Thoracic aorta (tissue), 2 donors: Measurements from ENCODE around the gene SPX. TPM values are rescaled to one million over a fixed set of nuclear protein-coding genes. Genes with fewer than 3 reads are reported as not detected.

Source experiments
- ATAC-seq: fragments of 150-250 bp; one replicate; pipeline ENCODE4 v1.8.0; 2017; ENCODE audit warnings: low read depth; ENCODE audit not compliant: insufficient number of reproducible peaks, low FRiP score
- DNase-seq: peaks from one replicate; pipeline ENCODE4 v3.0.0-alpha.2; 2020; ENCODE audit warnings: low spot score
- H3K27ac ChIP-seq, 2 donors: fragments of 200-600 bp; sonication (generic); 1 replicate in 1 of 2; 2 replicates in 1 of 2; pipeline ENCODE4 v1.5.1; 2016; ENCODE audit warnings: mild to moderate bottlenecking in 2 of 2, moderate library complexity in 2 of 2
- H3K27me3 ChIP-seq: fragments of 200-600 bp; sonication (generic); replicated peaks from 2 replicates; pipeline ENCODE4 v1.6.0; 2016; ENCODE audit warnings: mild to moderate bottlenecking; ENCODE audit not compliant: insufficient read depth
- H3K36me3 ChIP-seq: fragments of 200-600 bp; sonication (generic); one replicate; pipeline ENCODE4 v1.5.1; 2016
- H3K4me1 ChIP-seq, 2 donors: fragments of 200-600 bp; sonication (generic); 1 replicate in 1 of 2; 2 replicates in 1 of 2; pipeline versions ENCODE4 v1.5.1 to v1.6.0; 2016; ENCODE audit warnings: low read depth in 2 of 2, mild to moderate bottlenecking in 1 of 2; ENCODE audit not compliant: control insufficient read depth in 1 of 2
- H3K4me3 ChIP-seq: fragments of 200-600 bp; sonication (generic); 2 replicates; pipeline ENCODE4 v1.5.1; 2016; ENCODE audit warnings: mild to moderate bottlenecking
- H3K9me3 ChIP-seq: fragments of 200-600 bp; sonication (generic); 2 replicates; pipeline ENCODE4 v1.5.1; 2016
- CTCF ChIP-seq: fragments of 200-600 bp; sonication (generic); IDR thresholded peaks from one replicate; pipeline ENCODE4 v1.5.1; 2019; ENCODE audit warnings: antibody characterized with exemption
- total RNA-seq, 2 donors: library from RNA; depleted of rRNA; stranded (reverse); fragments of >200 nt; gene quantifications; one replicate each; pipeline versions ENCODE4 v1.1.0 to v1.2.3, GENCODE V29; 2016

The SPX gene
- total RNA-seq, 2 donors from 2014 or later, result 0.81 TPM; not detected in 1

- Histone ChIP-seq H3K27ac (no peak overlapping the region), H3K4me1 (no peaks in the 10 kb centered on the region), H3K4me3 (no peak overlapping the region), H3K9me3 (no peaks in the 10 kb centered on the region), H3K36me3 (no peaks in the 10 kb centered on the region), H3K27me3 (no peaks in the 10 kb centered on the region)
- no peak for TF ChIP-seq CTCF
- DNase-seq (no peak), ATAC-seq (no peak)
Measured at GRCh38 chr12:21521541-21521940, 4.6 kb upstream of the SPX start.

- no peaks in the 10 kb centered on the region for H3K9me3 ChIP-seq
- ATAC-seq, result no peak
- no peak for DNase-seq
- no peaks in the 10 kb centered on the region for H3K36me3 ChIP-seq
- no peak for TF ChIP-seq CTCF
- no peak overlapping the region for H3K4me3 ChIP-seq
- peaks cover 3 to 4% of the 10 kb centered on the region in 2 donors for H3K4me1 ChIP-seq
- no peaks in the 10 kb centered on the region for H3K27me3 ChIP-seq
- no peak overlapping the region for H3K27ac ChIP-seq
Measured at GRCh38 chr12:21523148-21523547, 2.9 kb upstream of the SPX start.

- ATAC-seq (no peak), DNase-seq (no peak)
- Histone ChIP-seq H3K27me3 (no peaks in the 10 kb centered on the region), H3K27ac (no peak overlapping the region), H3K4me1 (peaks cover 3 to 12% of the 10 kb centered on the region in 2 donors), H3K9me3 (no peaks in the 10 kb centered on the region), H3K36me3 (no peaks in the 10 kb centered on the region), H3K4me3 (peak overlapping the region; percentile 79)
- no peak for TF ChIP-seq CTCF
Measured at GRCh38 chr12:21526721-21527345, 737 bp downstream of the SPX start.

GRCh38 chr12:21527451-21528180, 1.5 kb downstream of the SPX start:
- TF ChIP-seq CTCF, result no peak
- Histone ChIP-seq H3K27ac (peak overlapping the region in 1 of 2 donors; percentile 23), H3K4me3 (peak overlapping the region; percentile 79), H3K4me1 (peaks cover 3 to 12% of the 10 kb centered on the region in 2 donors), H3K27me3 (no peaks in the 10 kb centered on the region), H3K36me3 (no peaks in the 10 kb centered on the region), H3K9me3 (no peaks in the 10 kb centered on the region)
- ATAC-seq (no peak), DNase-seq (no peak)

GRCh38 chr12:21528953-21529352, 2.9 kb downstream of the SPX start:
- TF ChIP-seq CTCF, result no peak
- Histone ChIP-seq H3K27ac (no peak overlapping the region), H3K9me3 (no peaks in the 10 kb centered on the region), H3K27me3 (no peaks in the 10 kb centered on the region), H3K4me1 (peaks cover 3 to 12% of the 10 kb centered on the region in 2 donors), H3K4me3 (no peak overlapping the region), H3K36me3 (no peaks in the 10 kb centered on the region)
- DNase-seq (no peak), ATAC-seq (no peak)
